Coronary artery (tissue), 2 donors: ENCODE data around the gene GPR27.
A peak's percentile ranks its signal among the peaks of the same experiment; 100 is the strongest.

Experiments
- DNase-seq: peaks from one replicate; pipeline ENCODE4 v3.0.0-alpha.2; 2017; ENCODE audit warnings: low spot score
- H3K27ac ChIP-seq, 2 donors: fragments of 200-600 bp; sonication (generic); one replicate each; pipeline ENCODE4 v1.5.1; 2016 to 2019
- H3K4me3 ChIP-seq: fragments of 200-600 bp; sonication (generic); 2 replicates; pipeline ENCODE4 v1.5.1; 2016; ENCODE audit warnings: mild to moderate bottlenecking, moderate library complexity
- CTCF ChIP-seq: fragments of 200-600 bp; sonication (generic); IDR thresholded peaks from one replicate; pipeline ENCODE4 v1.5.1; 2019; ENCODE audit warnings: antibody characterized with exemption

The GPR27 gene

DNA sequence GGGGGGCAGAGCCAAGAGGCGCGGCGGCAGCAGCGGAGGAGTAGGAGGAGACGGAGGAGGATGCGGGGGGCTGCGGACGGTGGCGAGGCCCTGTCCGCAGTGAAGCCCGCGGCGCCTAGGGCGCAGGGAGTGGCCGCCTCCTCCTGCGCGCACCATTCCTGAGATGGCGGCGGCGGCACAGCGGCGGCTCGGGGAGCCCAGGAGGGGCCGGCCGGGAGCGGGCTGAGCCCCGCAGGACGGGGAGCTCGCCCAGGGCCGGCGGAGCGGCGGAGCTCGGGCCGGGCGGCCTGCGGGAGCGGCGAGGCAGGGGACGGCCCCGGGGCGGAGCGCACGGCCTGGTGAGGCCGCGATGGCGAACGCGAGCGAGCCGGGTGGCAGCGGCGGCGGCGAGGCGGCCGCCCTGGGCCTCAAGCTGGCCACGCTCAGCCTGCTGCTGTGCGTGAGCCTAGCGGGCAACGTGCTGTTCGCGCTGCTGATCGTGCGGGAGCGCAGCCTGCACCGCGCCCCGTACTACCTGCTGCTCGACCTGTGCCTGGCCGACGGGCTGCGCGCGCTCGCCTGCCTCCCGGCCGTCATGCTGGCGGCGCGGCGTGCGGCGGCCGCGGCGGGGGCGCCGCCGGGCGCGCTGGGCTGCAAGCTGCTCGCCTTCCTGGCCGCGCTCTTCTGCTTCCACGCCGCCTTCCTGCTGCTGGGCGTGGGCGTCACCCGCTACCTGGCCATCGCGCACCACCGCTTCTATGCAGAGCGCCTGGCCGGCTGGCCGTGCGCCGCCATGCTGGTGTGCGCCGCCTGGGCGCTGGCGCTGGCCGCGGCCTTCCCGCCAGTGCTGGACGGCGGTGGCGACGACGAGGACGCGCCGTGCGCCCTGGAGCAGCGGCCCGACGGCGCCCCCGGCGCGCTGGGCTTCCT, at the start of gene GPR27:
TSS of gene GPR27 (plus strand) at position 155 of the 909 bp plus-strand sequence. CDS start at position 350, 195 bp downstream.
- Histone ChIP-seq H3K4me3 (peak within 1 kb of the TSS; percentile 67), H3K27ac (no peak within 1 kb of the TSS)
- DNase-seq = no peak
- no peak for TF ChIP-seq CTCF

DNA sequence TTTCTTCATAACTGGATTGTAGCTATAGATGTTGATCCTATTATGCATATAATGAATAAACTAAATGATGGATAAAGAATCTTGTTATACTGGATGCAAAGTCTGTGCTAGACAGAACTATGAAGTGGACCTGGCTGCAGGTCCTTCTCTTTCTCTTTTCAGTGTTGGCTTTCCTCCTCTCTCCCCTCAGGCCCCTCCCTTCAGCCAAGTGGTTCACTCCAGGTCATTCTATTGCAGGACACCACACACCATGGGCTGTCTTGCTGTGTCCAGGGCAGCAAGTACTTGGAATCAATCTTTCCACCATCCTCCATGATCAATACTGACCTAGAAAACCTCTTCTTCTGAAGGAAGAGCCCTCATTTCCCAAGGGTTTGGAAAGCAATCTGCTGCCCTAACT, 48.7 kb upstream of the GPR27 start:
- no peak overlapping the region for H3K4me3 ChIP-seq
- no peak overlapping the region for H3K27ac ChIP-seq
- DNase-seq = no peak
- TF ChIP-seq CTCF = no peak

GRCh38 chr3:71705681-71706080, 48.0 kb upstream of the GPR27 start:
- DNase-seq = no peak
- Histone ChIP-seq H3K4me3 (no peak overlapping the region), H3K27ac (no peak overlapping the region)
- TF ChIP-seq CTCF = no peak

DNA sequence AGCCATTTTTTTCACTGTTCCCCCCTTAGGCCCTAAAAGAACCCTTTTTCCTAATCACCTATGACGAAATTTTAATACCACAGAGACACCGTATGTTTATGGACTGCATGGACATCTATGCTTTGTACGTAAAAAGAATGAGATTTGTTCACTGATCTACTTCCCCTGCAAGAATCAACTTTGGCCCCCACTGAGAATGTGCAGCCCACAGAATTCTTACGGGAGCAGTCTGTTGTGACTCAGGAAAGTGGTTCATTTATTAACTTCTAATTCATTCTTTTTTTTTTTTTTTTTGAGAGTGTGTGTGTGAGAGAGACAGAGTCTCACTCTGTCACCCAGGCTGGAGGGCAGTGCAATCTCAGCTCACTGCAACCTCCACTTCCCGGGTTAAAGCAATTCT, 46.1 kb upstream of the GPR27 start:
- DNase-seq = no peak
- H3K27ac ChIP-seq = no peak overlapping the region
- no peak for TF ChIP-seq CTCF
- no peak overlapping the region for H3K4me3 ChIP-seq

GRCh38 chr3:71708476-71709105, 45.1 kb upstream of the GPR27 start:
- TF ChIP-seq CTCF = no peak
- Histone ChIP-seq H3K27ac (no peak overlapping the region), H3K4me3 (no peak overlapping the region)
- no peak for DNase-seq

DNA sequence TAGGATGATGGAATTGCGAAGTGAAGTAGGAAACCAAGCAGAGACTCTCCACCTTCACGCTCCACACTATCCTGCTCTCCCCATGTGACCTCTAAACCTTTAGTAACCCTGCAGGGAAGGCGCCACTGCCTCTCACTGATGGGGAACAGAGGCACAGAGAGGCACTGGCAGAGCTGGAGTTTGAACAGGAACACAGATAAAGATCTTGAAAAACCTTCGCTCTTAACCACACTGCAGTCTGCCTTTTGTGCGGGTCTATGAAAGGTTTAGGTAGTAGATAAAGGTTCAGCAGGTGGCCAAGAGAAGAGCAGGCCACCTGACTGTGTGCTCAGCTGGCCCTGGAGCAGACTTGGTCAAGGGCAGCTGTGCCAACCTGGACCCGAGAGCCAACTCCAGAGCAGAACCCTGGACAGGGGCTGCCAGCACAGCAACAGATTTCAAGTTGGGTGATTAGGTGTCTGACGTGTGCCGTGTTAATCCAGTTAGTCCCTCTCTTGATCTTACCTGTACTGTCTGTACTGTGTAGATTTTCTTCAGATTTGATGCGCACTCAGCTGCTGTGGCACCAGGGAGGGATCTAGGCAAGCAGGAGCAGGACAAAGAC, 43.6 kb upstream of the GPR27 start:
- TF ChIP-seq CTCF = no peak
- no peak for DNase-seq
- H3K4me3 ChIP-seq = no peak overlapping the region
- no peak overlapping the region for H3K27ac ChIP-seq
